Cardiac muscle cell (in vitro differentiated cells and primary cell): ENCODE results near the gene C1S. TPM values are rescaled to one million over a fixed set of nuclear protein-coding genes. Genes with fewer than 3 reads are reported as not detected.

Experiments
- DNase-seq, 2 donors: peaks; one replicate each; pipeline versions ENCODE4 v3.0.0 to v3.0.0-alpha.2; 2010 to 2017; ENCODE audit warnings: low read depth in 1 of 2, low spot score in 1 of 2
- H3K27ac ChIP-seq: fragments of 200-600 bp; sonication (generic); 2 replicates; pipeline ENCODE4 v1.5.1; 2016
- H3K27me3 ChIP-seq: fragments of 200-600 bp; sonication (generic); 2 replicates; pipeline ENCODE4 v1.6.0; 2016; ENCODE audit warnings: control low read depth
- H3K36me3 ChIP-seq: fragments of 200-600 bp; sonication (generic); 2 replicates; pipeline ENCODE4 v1.5.1; 2016; ENCODE audit warnings: control low read depth
- H3K4me1 ChIP-seq: fragments of 200-600 bp; sonication (generic); 2 replicates; pipeline ENCODE4 v1.8.1; 2017; ENCODE audit warnings: low read depth, mild to moderate bottlenecking, mixed run types
- H3K4me3 ChIP-seq: fragments of 200-600 bp; sonication (generic); 2 replicates; pipeline ENCODE4 v1.5.1; 2016; ENCODE audit warnings: mild to moderate bottlenecking
- H3K9me3 ChIP-seq: fragments of 200-600 bp; sonication (generic); 2 replicates; pipeline ENCODE4 v1.5.1; 2017; ENCODE audit warnings: low read depth, mild to moderate bottlenecking, control low read depth
- CTCF ChIP-seq: IDR thresholded peaks from 2 replicates; pipeline ENCODE4 v1.5.1; 2012; ENCODE audit warnings: low read depth, mild to moderate bottlenecking, low read length
- polyA plus RNA-seq: library from polyadenylated mRNA; unstranded; fragments of >200 nt; fragmentation: Nextera tagmentation; extraction: Ambion mirVana; gene quantifications from 2 replicates; pipeline ENCODE4 v1.2.1, GENCODE V29; 2016
- total RNA-seq: library from RNA; depleted of rRNA; stranded (reverse); fragments of >200 nt; gene quantifications from 2 replicates; pipeline ENCODE4 v1.2.3, GENCODE V29; 2016

The C1S gene
- total and polyA plus RNA-seq, 2 experiments from 2014 or later: 5.0 to 7.3 TPM

DNA sequence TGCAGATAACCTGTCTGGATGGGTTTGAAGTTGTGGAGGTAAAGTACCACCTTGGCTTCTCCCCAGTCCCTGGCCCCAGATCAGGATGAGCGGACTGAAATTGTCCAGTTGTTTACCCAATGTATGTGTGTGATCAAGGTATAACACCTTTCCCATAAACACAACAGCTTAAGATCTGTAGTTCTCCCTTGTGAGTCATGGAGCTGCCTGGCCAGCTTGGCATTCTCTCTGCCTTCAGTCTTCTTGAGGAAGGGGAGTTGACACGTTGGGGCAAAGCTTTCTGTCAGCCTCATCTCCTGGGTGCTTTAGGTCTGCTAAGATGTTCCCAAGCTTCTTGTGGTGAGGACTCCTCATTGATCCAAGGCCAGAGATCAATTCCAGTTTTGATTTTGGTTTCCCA, 6.1 kb downstream of the C1S start:
- no peak for TF ChIP-seq CTCF
- Histone ChIP-seq H3K9me3 (no peaks in the 10 kb centered on the region), H3K4me3 (no peak overlapping the region), H3K27ac (no peak overlapping the region), H3K27me3 (no peaks in the 10 kb centered on the region), H3K36me3 (no peaks in the 10 kb centered on the region), H3K4me1 (peaks cover 2% of the 10 kb centered on the region)
- no peak for DNase-seq

- Histone ChIP-seq H3K4me3 (no peak overlapping the region), H3K27me3 (no peaks in the 10 kb centered on the region), H3K36me3 (no peaks in the 10 kb centered on the region), H3K9me3 (no peaks in the 10 kb centered on the region), H3K4me1 (peaks cover 2% of the 10 kb centered on the region), H3K27ac (no peak overlapping the region)
- DNase-seq: no peak
- TF ChIP-seq CTCF: no peak
These were observed 6.6 kb downstream of the C1S start for GRCh38 chr12:7067096-7067495.

GRCh38 chr12:7068240-7068993, 7.9 kb downstream of the C1S start:
- peaks cover 3% of the 10 kb centered on the region for H3K27me3 ChIP-seq
- no peak overlapping the region for H3K27ac ChIP-seq
- no peaks in the 10 kb centered on the region for H3K36me3 ChIP-seq
- peak; percentile 6 to 81 for DNase-seq
- no peak overlapping the region for H3K4me3 ChIP-seq
- no peaks in the 10 kb centered on the region for H3K9me3 ChIP-seq
- H3K4me1 ChIP-seq: peaks cover 2% of the 10 kb centered on the region
- TF ChIP-seq CTCF: no peak

GRCh38 chr12:7068994-7069346, 8.5 kb downstream of the C1S start:
- H3K4me1 ChIP-seq: peaks cover 2% of the 10 kb centered on the region
- no peaks in the 10 kb centered on the region for H3K36me3 ChIP-seq
- no peak for TF ChIP-seq CTCF
- no peak overlapping the region for H3K4me3 ChIP-seq
- peak overlapping the region; percentile 32 for H3K27ac ChIP-seq
- no peaks in the 10 kb centered on the region for H3K9me3 ChIP-seq
- peaks cover 8% of the 10 kb centered on the region for H3K27me3 ChIP-seq
- DNase-seq: no peak

GRCh38 chr12:7069386-7069785, 8.9 kb downstream of the C1S start:
- no peaks in the 10 kb centered on the region for H3K36me3 ChIP-seq
- no peak for DNase-seq
- no peak overlapping the region for H3K4me3 ChIP-seq
- TF ChIP-seq CTCF: no peak
- peaks cover 12% of the 10 kb centered on the region for H3K27me3 ChIP-seq
- H3K9me3 ChIP-seq: no peaks in the 10 kb centered on the region
- peak overlapping the region; percentile 32 for H3K27ac ChIP-seq
- peaks cover 2% of the 10 kb centered on the region for H3K4me1 ChIP-seq
